Chondrocyte (in vitro differentiated cells): ENCODE measurements around the gene TNFRSF19. TPM values are rescaled to one million over a fixed set of nuclear protein-coding genes. Genes with fewer than 3 reads are reported as not detected.

ENCODE experiments used
- DNase-seq: peaks from one replicate; pipeline ENCODE4 v3.0.0; 2021; ENCODE audit warnings: mixed read lengths, low spot score
- H3K27ac Mint-ChIP-seq: one replicate; pipeline ENCODE4 v1.8.0; 2021; ENCODE audit warnings: mild to moderate bottlenecking, moderate library complexity, mixed read lengths; ENCODE audit not compliant: unreplicated experiment
- H3K27me3 Mint-ChIP-seq: 2 replicates; pipeline ENCODE4 v1.8.0; 2021; ENCODE audit warnings: low read depth, mixed read lengths
- H3K36me3 Mint-ChIP-seq: 2 replicates; pipeline ENCODE4 v1.8.0; 2021; ENCODE audit warnings: low read depth, mixed read lengths
- H3K4me1 Mint-ChIP-seq: 2 replicates; pipeline ENCODE4 v1.8.0; 2021; ENCODE audit warnings: low read depth, mild to moderate bottlenecking, mixed read lengths
- H3K4me3 Mint-ChIP-seq: one replicate; pipeline ENCODE4 v1.8.0; 2021; ENCODE audit warnings: mild to moderate bottlenecking, moderate library complexity, mixed read lengths; ENCODE audit not compliant: unreplicated experiment
- H3K9me3 Mint-ChIP-seq: 2 replicates; pipeline ENCODE4 v1.8.0; 2021; ENCODE audit warnings: low read depth, mixed read lengths
- total RNA-seq: library from RNA; stranded (reverse); gene quantifications from 3 replicates; pipeline ENCODE4 v1.2.1, GENCODE V29; 2021
- TF ChIP-seq, protein P1 (sequence below): fragments of 200-600 bp; sonication (generic); IDR thresholded peaks from 2 replicates; pipeline ENCODE4 v1.5.0; 2021; ENCODE audit warnings: antibody characterized with exemption, mild to moderate bottlenecking, moderate library complexity

TNFRSF19 gene
- total RNA-seq, 1 donor from 2014 or later = 1.3 TPM

DNA sequence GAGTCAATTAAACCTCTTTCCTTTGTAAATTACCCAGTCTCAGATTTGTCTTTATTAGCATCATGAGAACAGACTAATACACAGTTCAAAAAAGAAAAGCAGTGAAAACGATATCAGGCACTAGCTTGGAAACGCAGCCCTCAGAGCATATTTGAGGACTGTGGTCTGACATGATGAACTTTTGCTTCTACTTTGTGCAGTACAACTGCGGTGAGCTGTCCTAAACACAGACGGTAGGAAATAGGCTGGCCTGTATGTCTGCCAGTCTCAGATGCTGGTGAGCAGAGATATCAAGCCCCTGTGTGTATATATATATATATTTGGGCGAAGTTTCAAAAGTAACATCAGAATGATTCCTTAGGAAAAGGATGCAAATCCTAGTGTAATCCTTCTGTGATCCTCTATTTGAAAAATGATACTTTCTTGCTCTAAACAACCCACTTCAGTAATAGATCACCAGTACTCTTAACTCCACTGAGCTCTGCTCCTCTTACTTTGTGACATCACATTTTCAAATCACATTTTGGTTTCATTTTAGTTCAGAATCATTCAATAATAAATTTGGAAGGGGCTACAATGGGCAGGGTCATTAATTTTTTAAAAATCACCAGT lies 74.4 kb downstream of the TNFRSF19 start:
- Mint-ChIP-seq H3K27me3 (no peaks in the 10 kb centered on the region), H3K27ac (no peak overlapping the region), H3K36me3 (no peaks in the 10 kb centered on the region), H3K9me3 (no peaks in the 10 kb centered on the region), H3K4me1 (peaks cover 14% of the 10 kb centered on the region), H3K4me3 (no peak overlapping the region)
- TF ChIP-seq, protein P1, sequence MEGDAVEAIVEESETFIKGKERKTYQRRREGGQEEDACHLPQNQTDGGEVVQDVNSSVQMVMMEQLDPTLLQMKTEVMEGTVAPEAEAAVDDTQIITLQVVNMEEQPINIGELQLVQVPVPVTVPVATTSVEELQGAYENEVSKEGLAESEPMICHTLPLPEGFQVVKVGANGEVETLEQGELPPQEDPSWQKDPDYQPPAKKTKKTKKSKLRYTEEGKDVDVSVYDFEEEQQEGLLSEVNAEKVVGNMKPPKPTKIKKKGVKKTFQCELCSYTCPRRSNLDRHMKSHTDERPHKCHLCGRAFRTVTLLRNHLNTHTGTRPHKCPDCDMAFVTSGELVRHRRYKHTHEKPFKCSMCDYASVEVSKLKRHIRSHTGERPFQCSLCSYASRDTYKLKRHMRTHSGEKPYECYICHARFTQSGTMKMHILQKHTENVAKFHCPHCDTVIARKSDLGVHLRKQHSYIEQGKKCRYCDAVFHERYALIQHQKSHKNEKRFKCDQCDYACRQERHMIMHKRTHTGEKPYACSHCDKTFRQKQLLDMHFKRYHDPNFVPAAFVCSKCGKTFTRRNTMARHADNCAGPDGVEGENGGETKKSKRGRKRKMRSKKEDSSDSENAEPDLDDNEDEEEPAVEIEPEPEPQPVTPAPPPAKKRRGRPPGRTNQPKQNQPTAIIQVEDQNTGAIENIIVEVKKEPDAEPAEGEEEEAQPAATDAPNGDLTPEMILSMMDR = no peak
- DNase-seq = no peak

DNA sequence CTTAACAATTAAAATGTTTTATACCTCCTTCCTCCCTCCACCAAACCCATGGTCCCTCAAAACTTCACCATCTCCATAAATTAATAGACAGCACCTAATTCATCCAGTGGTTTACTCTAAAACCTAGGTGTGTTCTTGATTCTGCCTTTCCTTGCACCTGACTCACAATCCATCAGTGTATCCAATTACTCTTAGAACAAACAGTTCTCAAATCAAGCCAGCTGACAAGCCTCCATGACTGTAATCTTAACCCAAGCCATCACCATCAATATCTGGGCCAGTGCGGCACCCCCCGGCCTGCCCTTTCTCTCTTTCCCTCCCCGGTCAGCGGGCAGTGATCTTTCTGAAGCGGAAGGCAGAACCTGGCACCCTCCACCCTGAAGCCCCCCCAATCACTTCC lies 75.6 kb downstream of the TNFRSF19 start:
- H3K27ac Mint-ChIP-seq = no peak overlapping the region
- no peaks in the 10 kb centered on the region for H3K9me3 Mint-ChIP-seq
- H3K27me3 Mint-ChIP-seq = no peaks in the 10 kb centered on the region
- no peak for DNase-seq
- H3K4me3 Mint-ChIP-seq = no peak overlapping the region
- TF ChIP-seq, protein P1 = no peak
- H3K4me1 Mint-ChIP-seq = peaks cover 14% of the 10 kb centered on the region
- no peaks in the 10 kb centered on the region for H3K36me3 Mint-ChIP-seq

DNA sequence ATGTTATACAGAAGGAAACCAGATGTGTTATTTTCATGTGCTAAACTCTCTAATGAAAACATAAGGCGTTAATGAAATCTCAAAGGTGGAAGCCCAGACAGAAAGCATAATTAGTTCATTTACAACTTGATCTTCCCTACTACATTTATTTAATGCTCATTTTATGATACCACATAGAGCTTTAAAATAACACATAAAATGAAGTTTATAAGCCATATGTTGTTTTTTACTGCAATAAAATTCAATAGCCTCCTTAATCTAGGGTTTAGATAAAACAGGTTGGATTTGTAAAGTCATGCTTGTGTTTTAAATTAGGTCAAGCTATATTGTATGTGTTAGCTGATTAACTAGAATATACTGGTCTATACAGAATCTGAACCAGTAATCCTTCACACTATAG lies 81.2 kb downstream of the TNFRSF19 start:
- no peaks in the 10 kb centered on the region for H3K9me3 Mint-ChIP-seq
- no peaks in the 10 kb centered on the region for H3K27me3 Mint-ChIP-seq
- TF ChIP-seq, protein P1 = no peak
- peaks cover 24% of the 10 kb centered on the region for H3K4me1 Mint-ChIP-seq
- H3K4me3 Mint-ChIP-seq = no peak overlapping the region
- H3K27ac Mint-ChIP-seq = no peak overlapping the region
- no peaks in the 10 kb centered on the region for H3K36me3 Mint-ChIP-seq
- DNase-seq = no peak

DNA sequence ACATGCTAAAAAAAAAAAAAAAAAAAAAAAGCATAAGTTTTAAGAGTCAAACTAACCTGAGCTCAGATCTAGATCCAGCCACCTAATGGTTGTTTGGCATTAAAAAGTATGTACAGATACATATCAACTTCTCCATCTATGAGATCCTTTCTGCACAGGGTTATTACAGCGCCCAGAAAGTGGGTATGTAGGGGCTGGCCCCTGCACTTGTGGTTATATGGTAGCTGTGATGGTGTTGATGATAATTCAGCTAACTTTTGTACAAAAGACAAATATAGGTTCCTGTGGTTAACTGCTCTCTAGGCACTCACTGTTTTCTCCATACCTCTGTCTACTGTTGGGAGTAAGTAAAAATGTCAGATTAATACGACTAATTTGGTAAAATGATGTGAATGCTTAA lies 81.7 kb downstream of the TNFRSF19 start:
- no peak overlapping the region for H3K27ac Mint-ChIP-seq
- H3K27me3 Mint-ChIP-seq = no peaks in the 10 kb centered on the region
- H3K9me3 Mint-ChIP-seq = no peaks in the 10 kb centered on the region
- DNase-seq = no peak
- no peak overlapping the region for H3K4me3 Mint-ChIP-seq
- no peaks in the 10 kb centered on the region for H3K36me3 Mint-ChIP-seq
- TF ChIP-seq, protein P1 = no peak
- H3K4me1 Mint-ChIP-seq = peaks cover 28% of the 10 kb centered on the region

DNA sequence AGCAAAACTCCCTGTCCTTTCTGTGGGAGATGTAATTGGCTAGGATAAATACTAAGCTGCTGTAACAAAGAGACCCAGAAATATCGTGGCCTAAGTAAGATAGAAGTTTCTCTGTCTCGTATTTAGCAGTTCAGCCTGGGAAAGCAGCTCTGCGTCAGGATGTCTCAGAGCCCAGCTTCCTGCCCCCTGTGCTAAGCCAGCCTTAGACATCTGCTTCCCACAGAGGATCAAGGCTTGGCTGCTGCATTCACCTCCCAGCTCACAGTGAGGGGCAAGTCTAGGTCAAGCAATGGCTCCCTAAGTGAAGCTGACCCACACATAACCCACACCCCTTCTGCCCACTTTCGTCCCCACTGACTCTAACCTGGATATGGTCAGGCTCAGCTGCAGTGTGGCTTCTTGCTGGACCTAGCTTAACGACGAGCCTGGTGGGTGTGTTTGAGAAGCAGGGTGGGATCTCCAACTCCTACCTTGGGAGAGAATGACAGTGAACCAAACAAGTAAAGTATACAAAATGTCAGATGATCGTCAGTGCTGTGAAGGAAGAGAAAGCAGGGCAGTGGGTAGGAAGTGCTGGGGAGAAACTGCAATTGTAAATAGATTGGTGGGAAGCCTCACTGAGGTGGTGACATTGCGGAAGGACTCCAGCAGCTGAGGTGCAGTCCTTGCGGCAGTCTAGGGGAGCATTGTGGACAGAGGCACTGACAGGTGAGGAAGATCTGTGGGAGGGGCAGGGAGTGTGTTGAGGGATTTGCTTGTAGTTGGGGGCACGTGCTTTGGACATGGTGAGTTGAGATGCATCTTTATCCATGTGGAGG lies 82.9 kb downstream of the TNFRSF19 start:
- no peak overlapping the region for H3K4me3 Mint-ChIP-seq
- no peak overlapping the region for H3K27ac Mint-ChIP-seq
- no peaks in the 10 kb centered on the region for H3K36me3 Mint-ChIP-seq
- TF ChIP-seq, protein P1 = no peak
- DNase-seq = no peak
- peaks cover 32% of the 10 kb centered on the region for H3K4me1 Mint-ChIP-seq
- no peaks in the 10 kb centered on the region for H3K27me3 Mint-ChIP-seq
- no peaks in the 10 kb centered on the region for H3K9me3 Mint-ChIP-seq
